H9 (cell line): ENCODE results near the gene FGF21. TPM values are rescaled to one million over a fixed set of nuclear protein-coding genes. Genes with fewer than 3 reads are reported as not detected.
"Not testable (repeated sequence)": the region's sequence is repeated elsewhere in the genome, so short reads cannot be mapped to it uniquely, and the experiment has no call there.

Source experiments
- DNase-seq: peaks from one replicate; pipeline ENCODE4 v3.0.0-alpha.2; 2017
- H2AFZ ChIP-seq: one replicate; pipeline ENCODE4 v1.6.1; 2013; ENCODE audit warnings: mild to moderate bottlenecking, low read length, control low read depth, moderate library complexity
- H2AK5ac ChIP-seq: 2 replicates; pipeline ENCODE4 v1.6.1; 2013; ENCODE audit warnings: low read length, control low read depth, mixed read lengths; ENCODE audit not compliant: insufficient read length
- H2BK120ac ChIP-seq: one replicate; pipeline ENCODE4 v1.6.1; 2013; ENCODE audit warnings: low read depth, mild to moderate bottlenecking, low read length, control low read depth, inconsistent platforms; ENCODE audit not compliant: poor library complexity, severe bottlenecking
- H2BK12ac ChIP-seq: 2 replicates; pipeline ENCODE4 v1.6.1; 2013; ENCODE audit warnings: low read length, control low read depth, mixed read lengths, low read depth; ENCODE audit not compliant: insufficient read length
- H2BK15ac ChIP-seq: 2 replicates; pipeline ENCODE4 v1.6.1; 2013; ENCODE audit warnings: low read depth, low read length, control low read depth
- H2BK20ac ChIP-seq: one replicate; pipeline ENCODE4 v1.6.1; 2013; ENCODE audit warnings: low read depth, mild to moderate bottlenecking, low read length, control low read depth, inconsistent platforms; ENCODE audit not compliant: poor library complexity, severe bottlenecking
- H2BK5ac ChIP-seq: 2 replicates; pipeline ENCODE4 v1.6.1; 2013; ENCODE audit warnings: low read length, control low read depth, mixed read lengths; ENCODE audit not compliant: insufficient read length
- H3K14ac ChIP-seq: 2 replicates; pipeline ENCODE4 v1.6.1; 2013; ENCODE audit warnings: low read length, control low read depth; ENCODE audit not compliant: insufficient read depth
- H3K18ac ChIP-seq: 2 replicates; pipeline ENCODE4 v1.6.1; 2013; ENCODE audit warnings: low read depth, mild to moderate bottlenecking, mixed read lengths, low read length, control low read depth; ENCODE audit not compliant: insufficient read length
- H3K23ac ChIP-seq: 2 replicates; pipeline ENCODE4 v1.6.1; 2013; ENCODE audit warnings: low read length, control low read depth, mixed read lengths, low read depth; ENCODE audit not compliant: insufficient read length
- H3K23me2 ChIP-seq: 2 replicates; pipeline ENCODE4 v1.6.1; 2013; ENCODE audit warnings: low read depth, mild to moderate bottlenecking, mixed read lengths, low read length, control low read depth; ENCODE audit not compliant: insufficient read length, poor library complexity, severe bottlenecking
- H3K27ac ChIP-seq: 2 replicates; pipeline ENCODE4 v1.5.1; 2013; ENCODE audit warnings: low read length, control low read depth, mixed read lengths, low read depth; ENCODE audit not compliant: insufficient read length
- H3K27me3 ChIP-seq: 2 replicates; pipeline ENCODE4 v1.6.1; 2013; ENCODE audit warnings: low read length, control low read depth, inconsistent platforms; ENCODE audit not compliant: insufficient read depth
- H3K4ac ChIP-seq: 2 replicates; pipeline ENCODE4 v1.6.1; 2013; ENCODE audit warnings: low read depth, mild to moderate bottlenecking, control low read depth, inconsistent platforms, low read length, moderate library complexity
- H3K4me1 ChIP-seq: 2 replicates; pipeline ENCODE4 v1.6.1; 2013; ENCODE audit warnings: low read length, control low read depth, inconsistent platforms; ENCODE audit not compliant: insufficient read depth
- H3K4me2 ChIP-seq: 2 replicates; pipeline ENCODE4 v1.6.1; 2013; ENCODE audit warnings: low read length, control low read depth, mixed read lengths; ENCODE audit not compliant: insufficient read length, insufficient read depth
- H3K56ac ChIP-seq: 2 replicates; pipeline ENCODE4 v1.6.1; 2013; ENCODE audit warnings: low read depth, mild to moderate bottlenecking, mixed read lengths, low read length, control low read depth; ENCODE audit not compliant: insufficient read length
- H3K79me1 ChIP-seq: 2 replicates; pipeline ENCODE4 v1.6.1; 2013; ENCODE audit warnings: low read depth, mild to moderate bottlenecking, moderate library complexity, low read length, control low read depth, inconsistent platforms; ENCODE audit not compliant: insufficient read depth, poor library complexity, severe bottlenecking
- H3K79me2 ChIP-seq: 2 replicates; pipeline ENCODE4 v1.6.1; 2013; ENCODE audit warnings: low read length, control low read depth, inconsistent platforms; ENCODE audit not compliant: insufficient read depth
- H3K9ac ChIP-seq: 2 replicates; pipeline ENCODE4 v1.6.1; 2013; ENCODE audit warnings: low read length, control low read depth, mixed read lengths; ENCODE audit not compliant: insufficient read length; ENCODE audit errors: extremely low read depth
- H3K9me3 ChIP-seq: one replicate; pipeline ENCODE4 v1.6.1; 2013; ENCODE audit warnings: low read depth, low read length, inconsistent platforms; ENCODE audit not compliant: control insufficient read depth
- H3T11ph ChIP-seq: one replicate; pipeline ENCODE4 v1.6.1; 2013; ENCODE audit warnings: mild to moderate bottlenecking, low read length, control low read depth, inconsistent platforms
- H4K20me1 ChIP-seq: one replicate; pipeline ENCODE4 v1.6.1; 2013; ENCODE audit not compliant: control insufficient read depth, insufficient read length, insufficient read depth
- H4K5ac ChIP-seq: 2 replicates; pipeline ENCODE4 v1.6.1; 2013; ENCODE audit warnings: low read depth, mild to moderate bottlenecking, mixed read lengths, low read length, control low read depth; ENCODE audit not compliant: insufficient read length
- H4K8ac ChIP-seq: replicated peaks from 2 replicates; pipeline ENCODE4 v1.6.1; 2013; ENCODE audit warnings: low read length, control low read depth, mixed read lengths, low read depth; ENCODE audit not compliant: insufficient read length
- H4K91ac ChIP-seq: 2 replicates; pipeline ENCODE4 v1.6.1; 2013; ENCODE audit warnings: low read depth, mild to moderate bottlenecking, moderate library complexity, mixed read lengths, low read length, control low read depth; ENCODE audit not compliant: insufficient read length
- H3K27ac Mint-ChIP-seq, 3 experiments: 2 replicates in 2 of 3; 3 replicates in 1 of 3; pipeline ENCODE4 v1.8.0; 2020 to 2021; ENCODE audit warnings: mixed read lengths in 3 of 3, mild to moderate bottlenecking in 1 of 3, moderate library complexity in 1 of 3
- H3K27me3 Mint-ChIP-seq: 2 replicates; pipeline ENCODE4 v1.8.0; 2021; ENCODE audit warnings: low read depth, mild to moderate bottlenecking, moderate library complexity, mixed read lengths
- H3K36me3 Mint-ChIP-seq, 3 experiments: 2 replicates in 2 of 3; 3 replicates in 1 of 3; pipeline ENCODE4 v1.8.0; 2020 to 2021; ENCODE audit warnings: low read depth in 3 of 3, mixed read lengths in 3 of 3; ENCODE audit not compliant: insufficient read depth in 1 of 3
- H3K4me1 Mint-ChIP-seq, 2 experiments: 2 replicates each; pipeline ENCODE4 v1.8.0; 2020; ENCODE audit warnings: mixed read lengths in 2 of 2
- H3K4me3 Mint-ChIP-seq, 2 experiments: 2 replicates in 1 of 2; 3 replicates in 1 of 2; pipeline ENCODE4 v1.8.0; 2020 to 2021; ENCODE audit warnings: mild to moderate bottlenecking in 2 of 2, mixed read lengths in 2 of 2, moderate library complexity in 1 of 2
- H3K9me3 Mint-ChIP-seq, 2 experiments: 2 replicates in 1 of 2; 3 replicates in 1 of 2; pipeline ENCODE4 v1.8.0; 2020; ENCODE audit warnings: mild to moderate bottlenecking in 2 of 2, mixed read lengths in 2 of 2, moderate library complexity in 1 of 2
- WGBS: extraction: QIAGEN DNeasy Blood & Tissue Kit; methylation state at CpG from one replicate; pipeline ENCODE4 v1.1.7; 2013; ENCODE audit warnings: missing lambda C conversion rate, low lambda C conversion rate, mixed read lengths; ENCODE audit not compliant: insufficient read length; ENCODE audit errors: extremely low coverage; 5-methylcytosine and 5-hydroxymethylcytosine counted together
- total RNA-seq: library from RNA; stranded (reverse); gene quantifications from 2 replicates; pipeline ENCODE4 v1.2.1, GENCODE V29; 2021

Gene FGF21
- total RNA-seq, 1 experiment from 2014 or later = 0.90 TPM

- H3K4me3 Mint-ChIP-seq, H3K14ac ChIP-seq, H3K18ac ChIP-seq, H2BK15ac ChIP-seq, H4K5ac ChIP-seq, H3K36me3 Mint-ChIP-seq, H4K8ac ChIP-seq, H3K9me3 Mint-ChIP-seq, H3K79me2 ChIP-seq, H2BK5ac ChIP-seq, H4K91ac ChIP-seq, H2AK5ac ChIP-seq, H2AFZ ChIP-seq, H2BK120ac ChIP-seq, H3K56ac ChIP-seq, H3K4ac ChIP-seq, H4K20me1 ChIP-seq, H3K23me2 ChIP-seq, H3K27me3 ChIP-seq, H2BK20ac ChIP-seq, H3K27ac ChIP-seq, H2BK12ac ChIP-seq, H3K4me2 ChIP-seq, DNase-seq, H3K23ac ChIP-seq, H3K9ac ChIP-seq, H3K9me3 ChIP-seq, H3T11ph ChIP-seq, H3K4me1 ChIP-seq, H3K79me1 ChIP-seq: not testable (repeated sequence)
- no CpG with 5 or more reads among the region's 6 CpGs for WGBS
- Mint-ChIP-seq H3K27ac (peak overlapping the region in 2 of 3 experiments; percentile 28 to 29; a peak in 1 of 7 replicates), H3K4me1 (peaks cover 7 to 12% of the 10 kb centered on the region in 2 experiments), H3K27me3 (peaks cover 10% of the 10 kb centered on the region)
These were observed 12.9 kb downstream of the FGF21 start for GRCh38 chr19:48768171-48768753.
